KMS-11 (cell line): ENCODE results near the gene LPAR6.
"Not testable (repeated sequence)": the region's sequence is repeated elsewhere in the genome, so short reads cannot be mapped to it uniquely, and the experiment has no call there.

Experiments used
- H2AFZ ChIP-seq: fragments of 200-600 bp; sonication (generic); 2 replicates; pipeline ENCODE4 v1.6.1; 2016; ENCODE audit warnings: antibody characterized with exemption, mixed run types, low read depth
- H3K27ac ChIP-seq: fragments of 200-600 bp; sonication (generic); 2 replicates; pipeline ENCODE4 v1.6.1; 2016; ENCODE audit warnings: mild to moderate bottlenecking, mixed run types
- H3K27me3 ChIP-seq: fragments of 200-600 bp; sonication (generic); 2 replicates; pipeline ENCODE4 v1.6.1; 2017; ENCODE audit warnings: mild to moderate bottlenecking, low read depth, mixed run types, moderate library complexity; ENCODE audit not compliant: insufficient read depth
- H3K36me3 ChIP-seq: fragments of 200-600 bp; sonication (generic); 2 replicates; pipeline ENCODE4 v1.6.1; 2017; ENCODE audit warnings: mild to moderate bottlenecking, mixed run types; ENCODE audit not compliant: insufficient read depth
- H3K4me1 ChIP-seq: fragments of 200-600 bp; sonication (generic); 2 replicates; pipeline ENCODE4 v1.6.1; 2016; ENCODE audit warnings: mild to moderate bottlenecking, low read depth, mixed run types; ENCODE audit not compliant: poor library complexity, severe bottlenecking
- H3K4me2 ChIP-seq: fragments of 200-600 bp; sonication (generic); 2 replicates; pipeline ENCODE4 v1.7.0; 2016; ENCODE audit warnings: mild to moderate bottlenecking, mixed run types
- H3K4me3 ChIP-seq: fragments of 200-600 bp; sonication (generic); IDR thresholded peaks from 2 replicates; pipeline ENCODE4 v1.6.1; 2017; ENCODE audit warnings: low read depth, low read length, mixed read lengths; ENCODE audit not compliant: insufficient read depth
- H3K79me2 ChIP-seq: fragments of 200-600 bp; sonication (generic); 2 replicates; pipeline ENCODE4 v1.6.1; 2016; ENCODE audit warnings: low read depth, mixed run types; ENCODE audit not compliant: insufficient read depth
- H3K9ac ChIP-seq: fragments of 200-600 bp; sonication (generic); 2 replicates; pipeline ENCODE4 v1.6.1; 2016; ENCODE audit warnings: mild to moderate bottlenecking, mixed run types
- H4K20me1 ChIP-seq: fragments of 200-600 bp; sonication (generic); 2 replicates; pipeline ENCODE4 v1.6.1; 2016; ENCODE audit warnings: mild to moderate bottlenecking, mixed run types; ENCODE audit not compliant: insufficient read depth
- TF ChIP-seq, protein P1 (sequence below): fragments of 200-600 bp; sonication (generic); conservative IDR thresholded peaks from 2 replicates; pipeline ENCODE4 v1.6.1; 2017; ENCODE audit warnings: low read depth, mild to moderate bottlenecking, antibody characterized with exemption, low read length, moderate library complexity, mixed read lengths

Gene LPAR6

DNA sequence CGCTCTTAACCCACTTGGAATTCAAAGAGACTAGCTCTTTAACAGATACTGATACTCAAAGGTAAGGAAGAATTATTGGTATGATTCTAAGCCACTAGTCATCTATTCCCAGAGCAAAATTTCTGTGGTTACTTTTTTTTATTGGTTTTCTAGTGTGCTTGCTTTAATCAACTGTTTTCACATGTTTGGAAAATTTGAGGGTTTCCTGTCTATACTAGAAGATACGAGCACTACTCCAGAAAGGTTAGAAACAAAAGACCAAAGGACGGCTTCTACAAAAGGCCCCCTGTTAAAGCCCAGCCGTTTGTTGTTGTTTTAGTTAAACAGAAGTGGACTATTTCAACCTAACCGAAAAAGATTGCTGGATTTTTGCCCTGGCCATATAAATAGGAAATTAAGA lies 18.5 kb upstream of the LPAR6 start:
- H3K36me3 ChIP-seq = no peaks in the 10 kb centered on the region
- H3K4me1 ChIP-seq = no peaks in the 10 kb centered on the region
- no peaks in the 10 kb centered on the region for H4K20me1 ChIP-seq
- no peak overlapping the region for H3K9ac ChIP-seq
- H3K79me2 ChIP-seq = no peaks in the 10 kb centered on the region
- H2AFZ ChIP-seq = no peak overlapping the region
- no peak overlapping the region for H3K4me2 ChIP-seq
- H3K27me3 ChIP-seq = no peaks in the 10 kb centered on the region
- TF ChIP-seq, protein P1, sequence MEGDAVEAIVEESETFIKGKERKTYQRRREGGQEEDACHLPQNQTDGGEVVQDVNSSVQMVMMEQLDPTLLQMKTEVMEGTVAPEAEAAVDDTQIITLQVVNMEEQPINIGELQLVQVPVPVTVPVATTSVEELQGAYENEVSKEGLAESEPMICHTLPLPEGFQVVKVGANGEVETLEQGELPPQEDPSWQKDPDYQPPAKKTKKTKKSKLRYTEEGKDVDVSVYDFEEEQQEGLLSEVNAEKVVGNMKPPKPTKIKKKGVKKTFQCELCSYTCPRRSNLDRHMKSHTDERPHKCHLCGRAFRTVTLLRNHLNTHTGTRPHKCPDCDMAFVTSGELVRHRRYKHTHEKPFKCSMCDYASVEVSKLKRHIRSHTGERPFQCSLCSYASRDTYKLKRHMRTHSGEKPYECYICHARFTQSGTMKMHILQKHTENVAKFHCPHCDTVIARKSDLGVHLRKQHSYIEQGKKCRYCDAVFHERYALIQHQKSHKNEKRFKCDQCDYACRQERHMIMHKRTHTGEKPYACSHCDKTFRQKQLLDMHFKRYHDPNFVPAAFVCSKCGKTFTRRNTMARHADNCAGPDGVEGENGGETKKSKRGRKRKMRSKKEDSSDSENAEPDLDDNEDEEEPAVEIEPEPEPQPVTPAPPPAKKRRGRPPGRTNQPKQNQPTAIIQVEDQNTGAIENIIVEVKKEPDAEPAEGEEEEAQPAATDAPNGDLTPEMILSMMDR = no peak
- H3K27ac ChIP-seq = no peak overlapping the region
- no peak overlapping the region for H3K4me3 ChIP-seq

DNA sequence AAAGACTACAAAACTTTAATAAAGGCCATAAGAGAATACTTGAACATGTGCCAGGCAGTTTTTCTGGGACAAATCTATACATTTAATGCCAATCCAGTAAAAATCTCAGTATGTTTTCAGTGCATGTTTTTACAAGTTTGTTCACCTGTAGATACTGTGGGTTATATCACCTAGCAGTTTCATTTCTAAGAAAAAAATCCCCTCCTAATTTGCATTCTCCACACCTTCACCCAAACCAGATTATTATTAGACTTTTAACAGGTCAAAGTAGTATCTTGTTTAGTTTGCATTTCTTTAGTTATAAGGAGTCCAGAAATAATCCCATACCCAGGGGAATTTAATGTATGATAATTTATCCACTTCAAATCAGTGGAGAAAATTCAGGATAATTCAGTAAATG lies 17.0 kb upstream of the LPAR6 start:
- H3K4me2 ChIP-seq = no peak overlapping the region
- no peaks in the 10 kb centered on the region for H3K27me3 ChIP-seq
- H3K79me2 ChIP-seq = no peaks in the 10 kb centered on the region
- H3K9ac ChIP-seq = no peak overlapping the region
- H3K36me3 ChIP-seq = no peaks in the 10 kb centered on the region
- H2AFZ ChIP-seq = no peak overlapping the region
- TF ChIP-seq, protein P1 = no peak
- H3K27ac ChIP-seq = no peak overlapping the region
- H4K20me1 ChIP-seq = no peaks in the 10 kb centered on the region
- H3K4me1 ChIP-seq = no peaks in the 10 kb centered on the region
- H3K4me3 ChIP-seq = no peak overlapping the region

DNA sequence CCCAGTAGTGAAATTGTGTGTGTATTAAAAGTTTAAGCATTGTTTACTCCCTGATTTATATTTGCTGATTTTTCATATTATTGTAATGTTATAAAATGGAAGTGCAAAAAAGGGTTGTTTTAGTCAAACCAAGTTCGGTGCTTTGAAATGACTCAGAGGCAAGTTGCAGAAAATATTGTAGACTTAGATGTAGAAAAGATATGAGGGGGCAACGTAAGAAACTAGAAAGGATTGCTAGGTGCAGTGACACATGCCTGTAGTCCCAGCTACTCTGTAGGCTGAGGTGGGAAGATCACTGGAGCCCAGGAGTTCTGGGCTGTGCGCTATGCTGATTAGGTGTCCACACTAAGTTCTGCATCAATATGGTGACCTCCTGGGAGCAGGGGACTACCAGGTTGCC lies 16.1 kb upstream of the LPAR6 start:
- Histone ChIP-seq H4K20me1 (no peaks in the 10 kb centered on the region), H3K4me3 (no peak overlapping the region), H3K4me1 (no peaks in the 10 kb centered on the region), H3K36me3 (no peaks in the 10 kb centered on the region), H3K4me2 (no peak overlapping the region), H3K27ac (no peak overlapping the region), H3K9ac (no peak overlapping the region), H3K27me3 (no peaks in the 10 kb centered on the region), H3K79me2 (no peaks in the 10 kb centered on the region), H2AFZ (no peak overlapping the region)
- TF ChIP-seq, protein P1 = no peak

DNA sequence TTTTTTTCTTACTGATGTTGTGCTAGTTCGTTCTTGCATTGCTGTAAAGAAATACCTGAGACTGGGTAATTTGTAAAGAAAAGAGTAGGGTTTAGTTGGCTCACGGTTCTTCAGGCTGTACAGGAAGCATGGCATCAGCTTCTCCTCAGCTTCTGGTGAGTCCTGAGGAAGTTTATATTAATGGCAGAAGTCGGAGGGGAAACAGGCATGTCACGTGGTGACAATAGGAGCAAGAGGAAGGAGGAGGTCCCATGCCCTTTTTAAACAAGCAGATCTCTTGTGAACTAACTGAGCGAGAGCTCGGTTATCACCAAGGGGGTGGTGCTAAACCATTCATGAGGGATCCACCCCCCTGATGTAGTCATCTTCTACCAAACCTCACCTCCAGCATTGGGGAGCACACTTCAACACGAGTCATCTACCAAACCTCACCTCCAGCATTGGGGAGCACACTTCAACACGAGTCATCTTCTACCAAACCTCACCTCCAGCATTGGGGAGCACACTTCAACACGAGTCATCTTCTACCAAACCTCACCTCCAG lies 13.9 kb upstream of the LPAR6 start:
- not testable (repeated sequence) for H4K20me1 ChIP-seq, H3K4me2 ChIP-seq, H3K27ac ChIP-seq, H3K27me3 ChIP-seq, H3K79me2 ChIP-seq, H3K36me3 ChIP-seq, H3K4me1 ChIP-seq, H3K4me3 ChIP-seq, H2AFZ ChIP-seq, H3K9ac ChIP-seq

DNA sequence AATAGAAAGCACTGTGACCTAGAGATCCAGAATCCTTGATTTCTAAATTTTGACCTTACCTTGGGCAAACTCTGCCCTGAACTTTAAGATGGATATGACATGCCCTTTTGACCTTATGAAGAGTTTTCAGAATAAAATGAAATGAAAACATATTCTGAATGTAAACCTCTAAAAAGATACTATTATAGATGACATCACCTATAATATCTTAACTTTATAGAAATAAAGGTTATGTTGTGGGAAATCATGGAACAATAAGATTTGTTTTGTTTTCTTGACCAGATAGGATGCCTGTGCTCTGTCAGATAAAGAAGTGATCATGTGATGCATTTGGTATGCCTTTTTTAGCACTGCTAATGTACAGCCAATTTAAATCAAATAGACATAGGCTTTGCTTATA lies 13.1 kb upstream of the LPAR6 start:
- H3K9ac ChIP-seq = no peak overlapping the region
- H3K36me3 ChIP-seq = no peaks in the 10 kb centered on the region
- H3K4me1 ChIP-seq = no peaks in the 10 kb centered on the region
- no peak overlapping the region for H3K4me3 ChIP-seq
- no peak overlapping the region for H3K4me2 ChIP-seq
- TF ChIP-seq, protein P1 = no peak
- H2AFZ ChIP-seq = no peak overlapping the region
- H3K79me2 ChIP-seq = no peaks in the 10 kb centered on the region
- H3K27me3 ChIP-seq = no peaks in the 10 kb centered on the region
- H4K20me1 ChIP-seq = no peaks in the 10 kb centered on the region
- H3K27ac ChIP-seq = no peak overlapping the region
